ENCODE results near the gene TNFRSF18. TPM values are rescaled to one million over a fixed set of nuclear protein-coding genes. Genes with fewer than 3 reads are reported as not detected.
A peak's percentile ranks its signal among the peaks of the same experiment; 100 is the strongest.

TNFRSF18 gene
- total and polyA plus RNA-seq, 2 donors (not counting 1 experiment from before 2014, with no cell fraction given), result 10.1 to 33.5 TPM

DNA sequence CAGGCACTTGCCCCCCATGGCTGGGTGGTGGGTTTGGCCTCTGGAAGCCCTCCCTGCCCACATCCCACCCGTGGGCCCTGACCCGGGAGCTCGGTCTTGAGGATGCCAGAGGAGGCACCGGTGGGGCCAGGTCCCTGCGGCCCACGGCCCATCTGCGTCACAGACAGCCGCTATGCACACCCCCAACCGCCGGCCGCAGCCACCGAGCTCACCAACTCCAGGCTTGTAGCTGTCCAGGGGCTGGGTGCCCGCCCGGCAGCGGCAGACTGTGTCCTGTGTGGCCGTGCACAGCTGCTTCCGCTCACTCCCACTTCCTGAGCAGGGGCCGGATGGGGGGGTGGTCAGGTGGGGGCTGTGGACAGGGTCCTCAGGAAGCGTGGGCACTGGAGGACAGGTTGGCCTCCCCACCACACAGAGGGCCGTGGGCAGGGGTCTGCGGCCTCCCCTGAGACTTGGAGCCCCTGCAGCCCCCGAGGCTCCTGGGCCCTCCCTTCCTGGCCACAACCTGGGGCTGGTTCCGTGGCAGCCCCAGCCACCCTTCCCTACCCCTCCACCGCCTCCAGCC is 6.5 kb upstream of the TNFRSF18 start:
- H3K4me3 Mint-ChIP-seq, result peak overlapping the region; percentile 32
- DNase-seq (peak; percentile 60), ATAC-seq (ENCODE audit: low read depth) (no peak)
- WGBS (ENCODE audit: insufficient coverage), result 1% methylated on average over 22 of the region's 24 CpGs
- Histone ChIP-seq H3K4me3 (ENCODE audit: control extremely low read depth in 1 of 5, extremely low read depth in 1 of 5, insufficient read depth in 1 of 5, low read depth in 2 of 5, low read length in 4 of 5) (peak overlapping the region in 3 of 5 experiments; percentile 5 to 41 (median 8)), H3K27ac (ENCODE audit: low read length in 2 of 2) (no peak overlapping the region), H3K9me3 (ENCODE audit: control extremely low read depth in 1 of 3, control insufficient read depth in 2 of 3, insufficient read depth in 1 of 3, low read length in 2 of 3) (peaks cover 0 to 14% (median 0%) of the 10 kb centered on the region in 3 donors), H2AFZ (ENCODE audit: insufficient read depth, low read depth, low read length, poor library complexity, severe bottlenecking) (no peak overlapping the region), H3K36me3 (replicated peaks in 1 of 2; ENCODE audit: control extremely low read depth in 1 of 2, control insufficient read depth in 1 of 2, extremely low read depth in 1 of 2, insufficient read depth in 2 of 2, low read length in 1 of 2) (peaks cover 0 to 10% of the 10 kb centered on the region in 2 experiments), H3K9ac (ENCODE audit: low read length) (peak overlapping the region; percentile 32), H3K4me1 (ENCODE audit: control insufficient read depth in 2 of 2, insufficient read depth in 2 of 2, low read length in 2 of 2) (peaks cover 51 to 62% of the 10 kb centered on the region in 2 donors), H4K20me1 (ENCODE audit: control insufficient read depth, insufficient read depth, low read length, poor library complexity, severe bottlenecking) (peaks cover 13% of the 10 kb centered on the region), H3K27me3 (replicated peaks in 1 of 4; ENCODE audit: control extremely low read depth in 1 of 4, control insufficient read depth in 3 of 4, insufficient read depth in 4 of 4, low read length in 3 of 4) (peaks cover 0 to 30% (median 10%) of the 10 kb centered on the region in 4 experiments), H3K4me2 (replicated peaks; ENCODE audit: low read depth, low read length, poor library complexity, severe bottlenecking) (peak overlapping the region; percentile 77), H3K79me2 (ENCODE audit: control insufficient read depth, insufficient read depth, low read length) (no peaks in the 10 kb centered on the region)
- H3K9me3 Mint-ChIP-seq (ENCODE audit: insufficient read depth), result no peaks in the 10 kb centered on the region
- peaks cover 39% of the 10 kb centered on the region for H3K4me1 Mint-ChIP-seq
- CTCF ChIA-PET, result interaction anchor here (1.1 to 1.2 kb wide), 2 partner anchors 38 to 90 kb away, joined by 3 read pairs; no protein-coding TSS in a partner anchor
- TF ChIP-seq, protein P1, sequence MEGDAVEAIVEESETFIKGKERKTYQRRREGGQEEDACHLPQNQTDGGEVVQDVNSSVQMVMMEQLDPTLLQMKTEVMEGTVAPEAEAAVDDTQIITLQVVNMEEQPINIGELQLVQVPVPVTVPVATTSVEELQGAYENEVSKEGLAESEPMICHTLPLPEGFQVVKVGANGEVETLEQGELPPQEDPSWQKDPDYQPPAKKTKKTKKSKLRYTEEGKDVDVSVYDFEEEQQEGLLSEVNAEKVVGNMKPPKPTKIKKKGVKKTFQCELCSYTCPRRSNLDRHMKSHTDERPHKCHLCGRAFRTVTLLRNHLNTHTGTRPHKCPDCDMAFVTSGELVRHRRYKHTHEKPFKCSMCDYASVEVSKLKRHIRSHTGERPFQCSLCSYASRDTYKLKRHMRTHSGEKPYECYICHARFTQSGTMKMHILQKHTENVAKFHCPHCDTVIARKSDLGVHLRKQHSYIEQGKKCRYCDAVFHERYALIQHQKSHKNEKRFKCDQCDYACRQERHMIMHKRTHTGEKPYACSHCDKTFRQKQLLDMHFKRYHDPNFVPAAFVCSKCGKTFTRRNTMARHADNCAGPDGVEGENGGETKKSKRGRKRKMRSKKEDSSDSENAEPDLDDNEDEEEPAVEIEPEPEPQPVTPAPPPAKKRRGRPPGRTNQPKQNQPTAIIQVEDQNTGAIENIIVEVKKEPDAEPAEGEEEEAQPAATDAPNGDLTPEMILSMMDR (IDR thresholded peaks at IDR 0.05), result no peak
- no peak for TF ChIP-seq EZH2 (IDR thresholded peaks at IDR 0.05; ENCODE audit: borderline replicate concordance, insufficient read depth, low read depth, low read length, poor library complexity, severe bottlenecking)
- no peak overlapping the region for H3K27ac Mint-ChIP-seq
- H3K27me3 Mint-ChIP-seq, result peaks cover 8% of the 10 kb centered on the region
- POLR2A ChIA-PET, result interaction anchor here (0.6 kb wide), 2 partner anchors 48 to 75 kb away, joined by 3 read pairs; no protein-coding TSS in a partner anchor
- intact Hi-C loops (cut with micrococcal nuclease), result no loop called here
